IMR-90 (cell line): ENCODE data around the gene ATP2B2. TPM values are rescaled to one million over a fixed set of nuclear protein-coding genes. Genes with fewer than 3 reads are reported as not detected.

Experiments used
- ATAC-seq: fragments of 200-7000 bp; cut with Tn5 transposase; 2 replicates; pipeline ENCODE4 v1.9.1; 2020; ENCODE audit warnings: low read depth, mild to moderate bottlenecking, moderate library complexity
- BruUV-seq: library from RNA; stranded (reverse); fragments of 400-500 nt; replicated peaks from 2 replicates; lab custom pipeline; 2021; lab: Mats Ljungman, UMichigan
- CTCF ChIA-PET: fragments of 300-600 bp; formaldehyde crosslinking; extraction: SDS; loops from one replicate; lab custom pipeline; 2021; ENCODE audit warnings: antibody characterized with exemption; lab: Yijun Ruan, JAX
- POLR2A ChIA-PET: fragments of 300-600 bp; sonication (Branson Sonifier 250); formaldehyde crosslinking; loops from one replicate; lab custom pipeline; 2022; ENCODE audit warnings: antibody characterized with exemption; ENCODE audit not compliant: unreplicated experiment; lab: Charles Lee
- DNase-seq: peaks from one replicate; pipeline ENCODE4 v3.0.0; 2013
- H2AFZ ChIP-seq: replicated peaks from 2 replicates; pipeline ENCODE3; 2013; ENCODE audit warnings: low read length, mild to moderate bottlenecking; ENCODE audit not compliant: poor library complexity
- H2AK5ac ChIP-seq: 2 replicates; pipeline ENCODE4 v1.6.1; 2013; ENCODE audit warnings: low read depth, low read length, inconsistent platforms
- H2AK9ac ChIP-seq: replicated peaks from 2 replicates; pipeline ENCODE3; 2013; ENCODE audit warnings: mild to moderate bottlenecking, low read depth, low read length, moderate library complexity; ENCODE audit not compliant: poor library complexity
- H2BK120ac ChIP-seq: 2 replicates; pipeline ENCODE4 v1.6.1; 2013; ENCODE audit warnings: low read depth, low read length, inconsistent platforms
- H2BK15ac ChIP-seq: 3 replicates; pipeline ENCODE4 v1.6.1; 2013; ENCODE audit warnings: low read depth, low read length, inconsistent platforms
- H2BK20ac ChIP-seq: 2 replicates; pipeline ENCODE4 v1.6.1; 2013; ENCODE audit warnings: low read depth, mild to moderate bottlenecking, inconsistent platforms, low read length, moderate library complexity
- H2BK5ac ChIP-seq: 2 replicates; pipeline ENCODE4 v1.6.1; 2013; ENCODE audit warnings: mild to moderate bottlenecking, low read depth, low read length, inconsistent platforms; ENCODE audit not compliant: poor library complexity, severe bottlenecking
- H3K14ac ChIP-seq: replicated peaks from 2 replicates; pipeline ENCODE4 v1.6.1; 2013; ENCODE audit warnings: low read depth, low read length, inconsistent platforms
- H3K18ac ChIP-seq: 2 replicates; pipeline ENCODE4 v1.6.1; 2013; ENCODE audit warnings: low read depth, low read length, control low read depth
- H3K23ac ChIP-seq: 2 replicates; pipeline ENCODE4 v1.6.1; 2013; ENCODE audit warnings: low read depth, low read length, inconsistent platforms
- H3K27ac ChIP-seq: 2 replicates; pipeline ENCODE4 v1.5.1; 2013; ENCODE audit warnings: mild to moderate bottlenecking, control low read depth, low read length; ENCODE audit not compliant: insufficient read depth
- H3K27me3 ChIP-seq: 2 replicates; pipeline ENCODE4 v1.6.1; 2013; ENCODE audit warnings: low read length; ENCODE audit not compliant: control insufficient read depth, insufficient read depth
- H3K36me3 ChIP-seq: 2 replicates; pipeline ENCODE4 v1.6.1; 2013; ENCODE audit warnings: low read length, mixed read lengths; ENCODE audit not compliant: control insufficient read depth, insufficient read depth
- H3K4ac ChIP-seq: 2 replicates; pipeline ENCODE4 v1.6.1; 2013; ENCODE audit warnings: low read depth, low read length, inconsistent platforms
- H3K4me1 ChIP-seq: 2 replicates; pipeline ENCODE4 v1.6.1; 2013; ENCODE audit warnings: low read length, mixed read lengths; ENCODE audit not compliant: control insufficient read depth, insufficient read depth
- H3K4me2 ChIP-seq: 2 replicates; pipeline ENCODE4 v1.6.1; 2013; ENCODE audit warnings: low read depth, mild to moderate bottlenecking, control low read depth, low read length, moderate library complexity
- H3K4me3 ChIP-seq: 2 replicates; pipeline ENCODE4 v1.5.1; 2013; ENCODE audit warnings: low read depth, mild to moderate bottlenecking, control low read depth, low read length, moderate library complexity; ENCODE audit not compliant: insufficient read depth
- H3K56ac ChIP-seq: 2 replicates; pipeline ENCODE4 v1.6.1; 2013; ENCODE audit warnings: low read length, inconsistent platforms; ENCODE audit not compliant: insufficient read depth; ENCODE audit errors: extremely low read depth
- H3K79me1 ChIP-seq, 2 experiments: 2 replicates each; pipeline ENCODE4 v1.6.1; 2013; ENCODE audit warnings: low read length in 2 of 2, inconsistent platforms in 1 of 2, low read depth in 1 of 2
- H3K9ac ChIP-seq: 2 replicates; pipeline ENCODE4 v1.6.1; 2013; ENCODE audit warnings: low read depth, low read length, control low read depth
- H3K9me1 ChIP-seq: 2 replicates; pipeline ENCODE4 v1.6.1; 2013; ENCODE audit warnings: low read length, inconsistent platforms; ENCODE audit not compliant: insufficient read depth
- H3K9me3 ChIP-seq: 2 replicates; pipeline ENCODE4 v1.6.1; 2013; ENCODE audit warnings: low read length; ENCODE audit not compliant: control insufficient read depth, insufficient read depth
- H4K20me1 ChIP-seq: 2 replicates; pipeline ENCODE4 v1.6.1; 2013; ENCODE audit warnings: low read length, inconsistent platforms; ENCODE audit not compliant: insufficient read depth
- H4K5ac ChIP-seq: 2 replicates; pipeline ENCODE4 v1.6.1; 2013; ENCODE audit warnings: mild to moderate bottlenecking, low read depth, low read length, control low read depth
- H4K8ac ChIP-seq, 2 experiments: 2 replicates each; pipeline ENCODE4 v1.6.1; 2013; ENCODE audit warnings: low read depth in 2 of 2, low read length in 2 of 2, control low read depth in 1 of 2, inconsistent platforms in 1 of 2
- H4K91ac ChIP-seq: 2 replicates; pipeline ENCODE4 v1.6.1; 2013; ENCODE audit warnings: low read depth, low read length, inconsistent platforms; ENCODE audit not compliant: insufficient read depth
- BHLHE40 ChIP-seq: fragments of 150-350 bp; IDR thresholded peaks from 2 replicates; pipeline ENCODE4 v1.6.1; 2016; ENCODE audit warnings: mild to moderate bottlenecking, low read depth, low read length
- CEBPB ChIP-seq: IDR thresholded peaks from 2 replicates; pipeline ENCODE4 v1.6.1; 2012; ENCODE audit warnings: low read depth, low read length, improper control_type of control experiment
- CHD1 ChIP-seq: IDR thresholded peaks from 2 replicates; pipeline ENCODE4 v1.6.1; 2012; ENCODE audit warnings: low read depth, low read length, improper control_type of control experiment
- CTCF ChIP-seq: conservative IDR thresholded peaks from 2 replicates; pipeline ENCODE4 v1.5.1; 2012; ENCODE audit warnings: mild to moderate bottlenecking, low read depth, low read length, improper control_type of control experiment
- ELK1 ChIP-seq: fragments of 150-350 bp; IDR thresholded peaks from 2 replicates; pipeline ENCODE4 v1.6.1; 2016; ENCODE audit warnings: low read depth, mild to moderate bottlenecking, low read length, moderate library complexity, borderline replicate concordance
- FOS ChIP-seq: fragments of 150-350 bp; IDR thresholded peaks from 2 replicates; pipeline ENCODE4 v1.6.1; 2016; ENCODE audit warnings: low read depth, low read length
- MAZ ChIP-seq: IDR thresholded peaks from 2 replicates; pipeline ENCODE4 v1.6.1; 2012; ENCODE audit warnings: low read depth, mild to moderate bottlenecking, low read length, improper control_type of control experiment, moderate library complexity, borderline replicate concordance
- NFE2L2 ChIP-seq: fragments of 150-350 bp; IDR thresholded peaks from 2 replicates; pipeline ENCODE4 v1.6.1; 2016; ENCODE audit warnings: low read depth, mild to moderate bottlenecking, low read length
- POLR2A ChIP-seq: IDR thresholded peaks from 2 replicates; pipeline ENCODE4 v1.6.1; 2012; ENCODE audit warnings: mild to moderate bottlenecking, low read depth, low read length
- RAD21 ChIP-seq: IDR thresholded peaks from 2 replicates; pipeline ENCODE4 v1.6.1; 2012; ENCODE audit warnings: low read length, improper control_type of control experiment
- USF2 ChIP-seq: fragments of 150-350 bp; IDR thresholded peaks from 2 replicates; pipeline ENCODE4 v1.6.1; 2017; ENCODE audit warnings: mild to moderate bottlenecking, antibody characterized with exemption, low read length, low read depth
- WGBS, 2 experiments: methylation state at CpG; one replicate each; pipeline versions ENCODE4 v1.1.5 to v1.1.7; 2013; ENCODE audit warnings: missing lambda C conversion rate in 2 of 2; ENCODE audit not compliant: insufficient read length in 1 of 2; ENCODE audit errors: extremely low coverage in 2 of 2; 5-methylcytosine and 5-hydroxymethylcytosine counted together
- dilution Hi-C: fragments of 300-500 bp; cut with HindIII; formaldehyde crosslinking; loops from one replicate; pipeline ENCODE4 v1.14.3; 2018; ENCODE audit warnings: low sequenced_read_pairs; ENCODE audit not compliant: unreplicated experiment
- in situ Hi-C: fragments of 300-500 bp; cut with MboI; formaldehyde crosslinking; loops from 3 replicates; pipeline ENCODE4 v1.14.3; 2019; ENCODE audit warnings: low sequenced_read_pairs, inconsistent platforms, mixed read lengths
- intact Hi-C: fragments of 100-400 bp; cut with micrococcal nuclease; formaldehyde crosslinking; loops from 2 replicates; pipeline ENCODE4 v1.10.0; 2022
- polyA plus RNA-seq, 3 experiments: library from polyadenylated mRNA; depleted of rRNA; stranded (reverse); fragments of >200 nt; gene quantifications; 2 replicates each; pipeline ENCODE4 v1.2.3, GENCODE V29; 2012; ENCODE audit warnings: low replicate concordance in 1 of 3
- total RNA-seq: library from RNA; depleted of rRNA; stranded (reverse); fragments of >200 nt; gene quantifications from 2 replicates; pipeline ENCODE4 v1.2.3, GENCODE V29; 2012

Gene ATP2B2
- total and polyA plus RNA-seq, 2 of the 4 experiments (the other 2 are of a cell fraction): under 0.01 to 0.02 TPM

- ATAC-seq (no peak), DNase-seq (no peak)
- Histone ChIP-seq H3K23ac (no peak overlapping the region), H2BK20ac (no peak overlapping the region), H2BK15ac (no peak overlapping the region), H3K36me3 (no peaks in the 10 kb centered on the region), H3K9me3 (no peaks in the 10 kb centered on the region), H2BK120ac (no peak overlapping the region), H3K14ac (no peak overlapping the region), H3K4me3 (no peak overlapping the region), H3K18ac (no peak overlapping the region), H3K79me1 (no peaks in the 10 kb centered on the region), H4K91ac (no peak overlapping the region), H3K9me1 (0 out of 2 replicates have a peak, but pooled peaks cover 4% of the 10 kb centered on the region), H4K20me1 (no peaks in the 10 kb centered on the region; the same call in 1 of the 2 replicates), H3K27ac (no peak overlapping the region), H3K9ac (no peak overlapping the region), H4K5ac (no peak overlapping the region), H3K4me2 (no peak overlapping the region), H3K56ac (no peak overlapping the region), H3K27me3 (peaks cover 30% of the 10 kb centered on the region), H2AFZ (no peak overlapping the region), H3K4ac (no peak overlapping the region), H2BK5ac (no peak overlapping the region), H3K4me1 (peaks cover 3% of the 10 kb centered on the region), H4K8ac (no peak overlapping the region), H2AK5ac (no peak overlapping the region), H2AK9ac (no peak overlapping the region)
- WGBS, 2 experiments: no CpG with 5 or more reads among the region's 3 CpGs
- ChIA-PET POLR2A (no interaction called here), CTCF (no interaction called here)
- intact Hi-C loops (no loop called here), in situ Hi-C loops (no loop called here), dilution Hi-C loops (no loop called here)
- no TSS peak for BruUV-seq
- no peak for TF ChIP-seq FOS
- TF ChIP-seq USF2: no peak
- no peak for TF ChIP-seq CTCF
- no peak for TF ChIP-seq RAD21
- TF ChIP-seq POLR2A: no peak
- TF ChIP-seq MAZ: no peak
- TF ChIP-seq CEBPB: no peak
- no peak for TF ChIP-seq NFE2L2
- no peak for TF ChIP-seq ELK1
- no peak for TF ChIP-seq CHD1
- TF ChIP-seq BHLHE40: no peak
Observed at GRCh38 chr3:10399634-10400033, 105.8 kb downstream of the ATP2B2 start.
